Measurements from ENCODE around the gene ADAMTS16.

The ADAMTS16 gene, protein sequence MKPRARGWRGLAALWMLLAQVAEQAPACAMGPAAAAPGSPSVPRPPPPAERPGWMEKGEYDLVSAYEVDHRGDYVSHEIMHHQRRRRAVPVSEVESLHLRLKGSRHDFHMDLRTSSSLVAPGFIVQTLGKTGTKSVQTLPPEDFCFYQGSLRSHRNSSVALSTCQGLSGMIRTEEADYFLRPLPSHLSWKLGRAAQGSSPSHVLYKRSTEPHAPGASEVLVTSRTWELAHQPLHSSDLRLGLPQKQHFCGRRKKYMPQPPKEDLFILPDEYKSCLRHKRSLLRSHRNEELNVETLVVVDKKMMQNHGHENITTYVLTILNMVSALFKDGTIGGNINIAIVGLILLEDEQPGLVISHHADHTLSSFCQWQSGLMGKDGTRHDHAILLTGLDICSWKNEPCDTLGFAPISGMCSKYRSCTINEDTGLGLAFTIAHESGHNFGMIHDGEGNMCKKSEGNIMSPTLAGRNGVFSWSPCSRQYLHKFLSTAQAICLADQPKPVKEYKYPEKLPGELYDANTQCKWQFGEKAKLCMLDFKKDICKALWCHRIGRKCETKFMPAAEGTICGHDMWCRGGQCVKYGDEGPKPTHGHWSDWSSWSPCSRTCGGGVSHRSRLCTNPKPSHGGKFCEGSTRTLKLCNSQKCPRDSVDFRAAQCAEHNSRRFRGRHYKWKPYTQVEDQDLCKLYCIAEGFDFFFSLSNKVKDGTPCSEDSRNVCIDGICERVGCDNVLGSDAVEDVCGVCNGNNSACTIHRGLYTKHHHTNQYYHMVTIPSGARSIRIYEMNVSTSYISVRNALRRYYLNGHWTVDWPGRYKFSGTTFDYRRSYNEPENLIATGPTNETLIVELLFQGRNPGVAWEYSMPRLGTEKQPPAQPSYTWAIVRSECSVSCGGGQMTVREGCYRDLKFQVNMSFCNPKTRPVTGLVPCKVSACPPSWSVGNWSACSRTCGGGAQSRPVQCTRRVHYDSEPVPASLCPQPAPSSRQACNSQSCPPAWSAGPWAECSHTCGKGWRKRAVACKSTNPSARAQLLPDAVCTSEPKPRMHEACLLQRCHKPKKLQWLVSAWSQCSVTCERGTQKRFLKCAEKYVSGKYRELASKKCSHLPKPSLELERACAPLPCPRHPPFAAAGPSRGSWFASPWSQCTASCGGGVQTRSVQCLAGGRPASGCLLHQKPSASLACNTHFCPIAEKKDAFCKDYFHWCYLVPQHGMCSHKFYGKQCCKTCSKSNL

DNA sequence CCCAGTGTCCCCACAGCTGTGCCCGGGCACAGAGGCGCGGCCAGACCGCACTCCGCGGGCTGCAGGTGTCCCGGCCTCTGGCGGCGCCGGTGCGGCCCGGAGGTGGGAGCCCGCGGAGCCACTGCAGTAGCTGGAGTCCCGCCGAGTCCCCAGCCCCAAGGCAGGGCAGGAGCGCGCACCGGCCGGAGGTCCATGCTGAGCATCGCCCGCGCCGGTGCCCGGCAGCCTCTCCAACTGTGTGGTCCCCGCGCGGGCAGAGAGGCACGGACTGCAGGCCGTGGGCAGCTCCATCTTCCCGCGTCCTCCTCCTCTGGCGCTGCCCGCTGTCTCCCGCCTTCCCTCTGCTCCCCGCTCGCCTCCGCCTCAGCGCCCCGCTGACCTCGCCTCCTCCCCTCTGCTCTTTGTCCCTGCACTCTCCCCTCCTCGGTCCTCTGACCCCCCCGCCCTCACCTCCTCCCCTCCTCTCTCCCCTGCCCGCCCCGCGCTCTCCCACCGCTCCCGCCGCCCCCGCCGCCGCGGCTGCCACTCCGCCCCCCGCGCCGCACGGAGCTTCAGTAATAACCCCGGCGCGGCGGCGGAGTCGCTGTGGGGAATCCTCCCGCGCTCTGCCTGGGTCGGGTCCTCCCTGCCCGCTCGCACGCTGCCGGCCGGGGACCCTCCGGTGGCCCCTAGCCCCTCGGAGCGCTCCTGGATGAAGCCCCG lies at the start of gene ADAMTS16:
Gene ADAMTS16 (plus strand): TSS at position 554 of the 702 bp plus-strand sequence. CDS start 138 bp downstream, at position 692.
- TF ChIP-seq GATA2 (IDR thresholded peaks at IDR 0.05; ENCODE audit: low read depth, low read length): no peak
- TF ChIP-seq GATA3 (IDR thresholded peaks at IDR 0.05; ENCODE audit: low read depth, low read length): no peak

DNA sequence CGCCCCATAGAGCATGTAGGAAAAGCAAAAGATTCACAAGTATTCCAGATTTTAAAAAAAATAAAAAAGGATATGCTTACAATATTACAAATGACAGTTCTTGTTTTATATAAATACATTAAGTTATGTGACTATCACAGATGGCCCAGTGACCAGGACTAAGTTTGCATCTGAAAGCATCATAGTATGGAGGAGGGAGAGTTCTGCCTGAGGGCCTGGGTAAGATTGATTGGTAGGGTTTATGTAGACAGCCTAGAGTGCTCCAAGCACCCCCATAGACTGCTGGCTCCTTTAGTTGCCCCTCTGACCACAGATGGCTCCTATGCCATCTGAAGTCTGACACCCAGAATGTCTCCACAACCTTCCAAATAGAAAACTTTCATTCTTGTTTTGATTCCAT lies 48.0 kb upstream of the ADAMTS16 start:
- TF ChIP-seq GATA3 (IDR thresholded peaks at IDR 0.05; ENCODE audit: low read depth, low read length): no peak
- no peak for TF ChIP-seq GATA2 (IDR thresholded peaks at IDR 0.05; ENCODE audit: low read depth, low read length)

DNA sequence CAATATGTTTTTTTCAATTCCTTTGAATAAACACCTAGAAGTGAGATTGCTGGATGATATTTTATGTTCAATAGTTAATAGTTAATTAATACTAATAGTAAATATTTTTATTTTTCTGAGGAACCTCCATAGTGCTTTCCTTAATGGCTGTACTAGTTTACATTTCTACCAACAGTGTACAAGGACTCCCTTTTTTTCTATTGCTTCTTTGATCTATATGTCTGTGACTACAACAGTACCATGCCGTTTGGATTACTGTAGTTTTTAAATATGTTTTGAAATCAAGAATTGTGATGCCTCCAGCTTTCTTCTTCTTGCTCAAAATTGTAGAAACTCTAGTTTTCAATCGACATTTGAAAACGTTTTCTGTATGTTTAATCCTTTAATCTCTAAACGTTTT lies 39.5 kb upstream of the ADAMTS16 start:
- TF ChIP-seq GATA3 (IDR thresholded peaks at IDR 0.05; ENCODE audit: low read depth, low read length) (no peak), GATA2 (IDR thresholded peaks at IDR 0.05; ENCODE audit: low read depth, low read length) (no peak)

DNA sequence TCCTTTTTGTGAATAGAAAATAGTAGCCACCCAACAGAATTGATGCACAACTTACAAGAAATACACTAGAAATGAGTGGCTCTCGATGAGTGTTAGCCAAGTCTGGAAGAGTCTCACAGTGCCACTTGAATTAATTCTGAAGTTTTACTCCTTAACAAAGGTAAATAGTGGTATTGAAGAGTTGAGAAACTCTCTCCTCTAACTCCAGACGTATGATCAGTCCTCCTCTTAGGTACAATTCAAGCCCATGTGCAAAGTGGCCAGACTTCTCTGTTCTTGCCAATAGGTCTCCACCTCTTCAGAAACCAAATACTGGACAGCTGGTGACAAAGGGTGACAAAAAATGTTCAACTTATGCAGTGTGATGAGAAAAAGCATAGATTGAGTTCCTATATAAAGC lies 38.5 kb upstream of the ADAMTS16 start:
- no peak for TF ChIP-seq GATA3 (IDR thresholded peaks at IDR 0.05; ENCODE audit: low read depth, low read length)

DNA sequence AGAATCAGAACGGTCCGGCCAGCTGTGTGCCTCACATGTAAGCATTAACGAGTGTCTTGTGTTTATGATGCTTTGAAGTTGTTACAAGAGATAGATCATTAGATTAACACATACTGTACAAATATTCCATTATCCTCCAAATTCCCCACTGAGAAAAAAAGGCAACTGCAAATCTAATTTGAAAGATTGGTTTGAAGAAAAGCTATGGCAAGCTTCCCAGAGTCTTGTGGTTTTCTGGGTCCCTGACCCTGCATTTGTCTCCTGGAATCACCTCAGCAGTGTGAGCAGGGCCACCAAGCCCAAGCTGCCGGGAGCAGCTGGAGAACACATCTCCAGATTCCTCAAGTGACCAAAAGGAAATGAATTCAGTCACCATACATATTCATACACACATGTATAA lies 36.9 kb upstream of the ADAMTS16 start:
- TF ChIP-seq GATA2 (IDR thresholded peaks at IDR 0.05; ENCODE audit: low read depth, low read length) (no peak), GATA3 (IDR thresholded peaks at IDR 0.05; ENCODE audit: low read depth, low read length) (no peak)

DNA sequence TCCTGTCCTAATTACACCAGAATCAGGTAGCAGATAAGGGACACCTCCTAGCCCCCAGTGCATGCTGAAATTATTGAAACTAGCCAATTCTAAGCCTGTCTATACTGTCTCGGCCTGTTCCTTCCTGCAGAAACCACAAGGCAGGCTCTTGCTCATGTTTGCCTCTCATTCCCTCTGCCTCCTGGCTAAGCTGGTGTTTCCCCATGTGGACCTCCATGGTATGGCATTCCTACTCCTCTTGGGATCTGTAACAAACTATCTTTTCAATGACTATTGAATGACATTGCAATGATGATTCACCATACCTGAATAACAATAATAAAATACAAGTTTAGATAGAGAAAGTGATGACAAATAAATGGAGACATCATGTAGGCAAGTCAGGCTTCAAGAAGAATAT lies 35.6 kb upstream of the ADAMTS16 start:
- no peak for TF ChIP-seq GATA2 (IDR thresholded peaks at IDR 0.05; ENCODE audit: low read depth, low read length)
- no peak for TF ChIP-seq GATA3 (IDR thresholded peaks at IDR 0.05; ENCODE audit: low read depth, low read length)

DNA sequence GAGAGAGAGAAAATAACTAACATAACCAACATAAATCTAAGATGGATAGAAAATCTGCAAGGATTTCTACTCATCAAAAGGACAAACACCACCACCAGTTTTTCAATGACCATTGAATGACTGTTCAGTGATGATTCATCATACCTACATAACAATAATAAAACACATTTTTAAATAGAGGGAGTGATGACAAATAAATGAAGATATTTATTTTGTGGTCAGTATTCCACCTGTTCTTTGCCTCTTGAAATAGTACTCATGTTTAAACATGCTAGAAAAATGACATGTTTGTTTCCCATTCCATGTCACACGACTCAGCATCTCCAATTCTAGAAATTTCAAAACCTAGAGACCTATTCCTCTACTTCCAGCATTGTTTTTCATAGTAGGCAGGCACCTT lies 34.6 kb upstream of the ADAMTS16 start:
- TF ChIP-seq GATA2 (IDR thresholded peaks at IDR 0.05; ENCODE audit: low read depth, low read length): no peak
- no peak for TF ChIP-seq GATA3 (IDR thresholded peaks at IDR 0.05; ENCODE audit: low read depth, low read length)

DNA sequence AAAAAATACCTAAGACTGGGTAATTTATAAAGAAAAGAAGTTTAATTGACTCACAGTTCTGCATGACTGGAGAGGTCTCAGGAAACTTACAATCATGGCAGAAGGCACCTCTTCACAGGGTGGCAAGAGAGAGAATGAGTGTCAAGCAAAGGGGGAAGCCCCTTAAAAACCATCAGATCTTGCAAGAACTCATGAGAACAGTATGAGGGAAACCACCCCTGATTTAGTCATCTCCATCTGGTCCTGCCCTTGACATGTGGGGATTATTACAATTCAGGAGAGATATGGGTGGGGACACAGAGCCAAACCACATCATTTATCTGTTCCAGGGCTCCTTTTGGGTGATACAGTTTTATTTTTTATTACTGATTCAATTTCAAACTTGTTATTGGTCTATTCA lies 23.2 kb upstream of the ADAMTS16 start:
- TF ChIP-seq GATA3 (IDR thresholded peaks at IDR 0.05; ENCODE audit: low read depth, low read length) (no peak), GATA2 (IDR thresholded peaks at IDR 0.05; ENCODE audit: low read depth, low read length) (no peak)

DNA sequence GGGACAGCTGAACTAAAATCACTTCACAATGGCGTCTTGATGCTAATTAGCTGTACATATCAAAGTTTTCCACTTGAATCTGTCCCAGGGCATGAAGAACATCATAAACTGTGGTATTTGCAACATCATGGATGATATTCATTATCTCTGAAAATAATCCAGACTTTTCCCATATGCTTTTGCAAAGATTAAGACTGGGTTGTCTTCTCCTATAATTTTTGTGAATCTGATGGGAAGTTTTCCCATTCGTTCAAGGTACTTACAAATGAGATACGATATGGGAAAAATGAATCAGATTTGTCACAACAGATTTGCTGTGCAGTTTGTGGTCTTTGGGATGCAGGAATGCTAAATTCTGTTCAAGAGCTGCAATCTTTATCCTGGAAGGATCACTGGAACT lies 17.4 kb upstream of the ADAMTS16 start:
- TF ChIP-seq GATA2 (IDR thresholded peaks at IDR 0.05; ENCODE audit: low read depth, low read length) (no peak), GATA3 (IDR thresholded peaks at IDR 0.05; ENCODE audit: low read depth, low read length) (no peak)

DNA sequence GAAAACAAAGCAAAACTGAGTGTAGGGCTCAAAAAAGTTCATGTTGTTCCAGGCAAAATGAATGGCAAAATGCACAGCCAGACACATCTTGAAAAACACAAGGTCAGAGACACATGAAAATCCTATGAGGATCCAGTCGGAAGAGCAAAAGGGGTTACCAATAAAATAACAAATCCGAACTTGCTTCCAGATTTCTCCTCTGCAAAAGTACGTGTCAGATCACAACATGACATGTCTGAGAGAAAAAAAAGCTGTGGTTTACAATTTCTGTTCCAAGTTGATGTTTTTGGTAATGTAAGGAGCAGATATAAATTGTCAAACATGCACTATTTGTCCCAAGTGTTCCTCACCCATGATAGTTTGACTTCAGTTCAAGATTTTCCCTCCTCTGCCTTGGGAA lies 15.9 kb upstream of the ADAMTS16 start:
- TF ChIP-seq GATA3 (IDR thresholded peaks at IDR 0.05; ENCODE audit: low read depth, low read length) (no peak), GATA2 (IDR thresholded peaks at IDR 0.05; ENCODE audit: low read depth, low read length) (no peak)

DNA sequence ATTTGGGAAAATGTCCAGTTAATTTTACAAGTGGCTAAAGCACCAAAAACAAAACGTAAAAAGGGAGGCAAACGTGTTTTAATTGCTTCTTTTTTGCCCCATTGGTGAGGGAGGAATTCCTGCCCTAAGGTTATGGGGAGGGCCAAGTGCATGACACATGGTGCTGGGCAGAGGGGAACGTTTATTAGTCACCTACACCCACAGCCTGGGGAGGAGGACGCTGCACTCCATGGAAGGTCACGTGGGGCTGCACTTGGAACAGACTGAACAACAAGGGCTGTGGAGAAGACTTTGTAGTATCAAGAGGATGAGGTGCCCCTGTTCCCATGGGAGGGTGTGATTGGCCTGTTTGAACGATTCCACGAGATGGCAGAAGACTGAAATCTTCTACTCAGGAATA lies 13.7 kb upstream of the ADAMTS16 start:
- no peak for TF ChIP-seq GATA2 (IDR thresholded peaks at IDR 0.05; ENCODE audit: low read depth, low read length)
- no peak for TF ChIP-seq GATA3 (IDR thresholded peaks at IDR 0.05; ENCODE audit: low read depth, low read length)

DNA sequence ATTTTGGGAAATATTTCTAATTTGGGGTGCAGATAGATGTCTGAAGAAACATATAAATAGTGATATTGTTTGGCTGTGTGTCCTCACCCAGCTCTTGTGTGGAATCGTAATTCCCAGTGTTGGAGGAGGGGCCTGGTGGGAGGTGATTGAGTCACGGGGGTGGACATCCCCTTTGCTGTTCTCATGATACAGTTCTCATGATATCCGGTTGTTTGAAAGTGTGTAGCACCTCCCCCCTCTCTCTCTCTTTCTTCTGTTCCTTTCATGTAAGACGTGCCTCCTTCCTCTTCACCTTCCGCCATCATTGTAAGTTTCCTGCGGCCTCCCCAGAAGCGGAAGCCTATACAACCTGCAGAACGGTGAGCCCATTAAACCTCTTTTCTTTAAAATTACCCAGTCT lies 11.4 kb upstream of the ADAMTS16 start:
- TF ChIP-seq GATA2 (IDR thresholded peaks at IDR 0.05; ENCODE audit: low read depth, low read length): no peak
- no peak for TF ChIP-seq GATA3 (IDR thresholded peaks at IDR 0.05; ENCODE audit: low read depth, low read length)

DNA sequence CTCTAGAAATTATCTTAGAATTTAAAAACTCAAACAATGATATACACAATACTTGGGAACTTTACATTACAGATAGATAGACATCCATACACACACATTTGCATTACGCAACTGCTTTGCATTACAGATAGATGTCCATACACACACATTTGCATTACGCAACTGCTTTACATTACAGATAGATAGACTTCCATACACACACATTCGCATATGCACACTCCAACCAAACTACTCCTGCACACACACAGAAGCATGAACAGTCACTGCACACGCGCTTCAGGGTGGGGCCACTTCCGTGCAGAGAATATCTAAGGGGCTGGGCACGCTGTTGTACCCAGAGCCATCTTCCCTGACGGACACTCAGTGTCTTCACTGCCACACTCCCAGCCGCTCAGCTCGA lies 7.9 kb upstream of the ADAMTS16 start:
- no peak for TF ChIP-seq GATA3 (IDR thresholded peaks at IDR 0.05; ENCODE audit: low read depth, low read length)
- no peak for TF ChIP-seq GATA2 (IDR thresholded peaks at IDR 0.05; ENCODE audit: low read depth, low read length)

All from SH-SY5Y (cell line).